Measurements from ENCODE around the gene EDN2.

EDN2 gene

GRCh38 chr1:41516168-41517061, 31.9 kb upstream of the EDN2 start:
- peak; percentile 14 for DNase-seq

GRCh38 chr1:41515778-41516167, 31.3 kb upstream of the EDN2 start:
- no peak for DNase-seq

GRCh38 chr1:41515131-41515678, 30.7 kb upstream of the EDN2 start:
- no peak for DNase-seq

- DNase-seq = no peak
These were observed 29.9 kb upstream of the EDN2 start for GRCh38 chr1:41514381-41514780.

GRCh38 chr1:41513383-41513735, 28.9 kb upstream of the EDN2 start:
- no peak for DNase-seq

- DNase-seq = no peak
These were observed 28.4 kb upstream of the EDN2 start for GRCh38 chr1:41512701-41513382.

GRCh38 chr1:41511239-41511540, 26.7 kb upstream of the EDN2 start:
- no peak for DNase-seq

- DNase-seq = no peak
These were observed 26.2 kb upstream of the EDN2 start for GRCh38 chr1:41510531-41511238.

- no peak for DNase-seq
These were observed 24.8 kb upstream of the EDN2 start for GRCh38 chr1:41509270-41509671.

GRCh38 chr1:41508290-41508689, 23.8 kb upstream of the EDN2 start:
- no peak for DNase-seq

- no peak for DNase-seq
These were observed 23.4 kb upstream of the EDN2 start for GRCh38 chr1:41507836-41508235.

GRCh38 chr1:41507110-41507720, 22.7 kb upstream of the EDN2 start:
- DNase-seq = no peak

- no peak for DNase-seq
These were observed 19.9 kb upstream of the EDN2 start for GRCh38 chr1:41504114-41505035.

GRCh38 chr1:41503538-41504113, 19.1 kb upstream of the EDN2 start:
- no peak for DNase-seq

- no peak for DNase-seq
These were observed 18.4 kb upstream of the EDN2 start for GRCh38 chr1:41502912-41503311.

GRCh38 chr1:41501581-41501980, 17.1 kb upstream of the EDN2 start:
- DNase-seq = no peak

- DNase-seq = no peak
These were observed 16.5 kb upstream of the EDN2 start for GRCh38 chr1:41500781-41501518.

- DNase-seq = no peak
These were observed 15.9 kb upstream of the EDN2 start for GRCh38 chr1:41500378-41500777.

GRCh38 chr1:41499591-41499990, 15.1 kb upstream of the EDN2 start:
- no peak for DNase-seq

GRCh38 chr1:41498804-41499203, 14.3 kb upstream of the EDN2 start:
- no peak for DNase-seq

- DNase-seq = no peak
These were observed 13.9 kb upstream of the EDN2 start for GRCh38 chr1:41498391-41498790.

Data from effector CD4-positive, alpha-beta T cell (primary cell).